NCI-H1436 (cell line): Measurements from ENCODE around the gene EGFL8.
"Not testable (repeated sequence)": the region's sequence is repeated elsewhere in the genome, so short reads cannot be mapped to it uniquely, and the experiment has no call there.

Experiments used
- DNase-seq: peaks from one replicate; lab custom pipeline; 2025; lab: John Stamatoyannopoulos, UW

EGFL8 gene

GRCh38 chr6:32196682-32197616, 32.6 kb downstream of the EGFL8 start:
- DNase-seq, result no peak

- no peak for DNase-seq
Measured at GRCh38 chr6:32198345-32198696, 33.9 kb downstream of the EGFL8 start.

DNA sequence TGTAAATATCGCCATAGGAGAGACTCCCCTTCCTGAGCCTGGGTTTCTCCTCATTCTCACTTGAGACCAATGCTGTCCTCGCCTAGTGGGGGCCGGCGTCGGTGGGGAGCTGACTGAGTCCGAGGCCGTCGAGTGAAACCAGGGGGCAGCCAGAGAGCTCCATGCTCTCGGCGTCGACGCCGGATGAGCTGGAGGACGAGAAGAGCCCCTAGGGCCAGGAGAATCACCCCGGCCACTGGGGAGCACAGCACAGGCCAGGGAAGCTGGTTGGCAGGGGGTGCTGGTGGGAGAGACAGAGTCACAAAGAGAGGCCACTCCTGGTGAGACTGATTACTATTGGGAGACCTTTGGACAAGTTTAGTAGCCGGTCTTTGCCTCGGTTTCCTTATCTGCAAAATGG, 34.5 kb downstream of the EGFL8 start:
- DNase-seq, result no peak

GRCh38 chr6:32200711-32201475, 36.5 kb downstream of the EGFL8 start:
- no peak for DNase-seq

GRCh38 chr6:32202186-32202585, 37.8 kb downstream of the EGFL8 start:
- no peak for DNase-seq

GRCh38 chr6:32203426-32204267, 39.3 kb downstream of the EGFL8 start:
- DNase-seq, result no peak

- no peak for DNase-seq
Measured at GRCh38 chr6:32204268-32204715, 39.9 kb downstream of the EGFL8 start.

DNA sequence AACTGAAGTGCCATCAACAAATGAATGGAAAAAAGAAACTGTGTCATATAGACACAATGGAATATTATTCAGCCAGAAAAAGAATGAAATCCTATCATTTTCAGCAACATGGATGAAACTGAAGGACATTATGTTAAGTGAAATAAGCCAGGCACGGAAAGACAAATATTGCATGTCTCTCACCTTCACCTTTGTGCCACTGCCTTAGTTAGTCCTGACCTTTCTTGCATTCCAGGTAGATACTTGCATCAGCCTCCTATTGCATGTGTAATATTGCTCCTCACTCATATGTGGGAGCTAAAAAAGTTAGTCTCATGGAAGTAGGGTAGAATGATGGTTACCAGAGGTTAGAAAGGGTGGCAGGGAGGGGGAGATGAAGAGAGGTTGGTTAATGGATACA, 44.6 kb downstream of the EGFL8 start:
- no peak for DNase-seq

GRCh38 chr6:32210191-32210601, 45.8 kb downstream of the EGFL8 start:
- DNase-seq, result no peak

DNA sequence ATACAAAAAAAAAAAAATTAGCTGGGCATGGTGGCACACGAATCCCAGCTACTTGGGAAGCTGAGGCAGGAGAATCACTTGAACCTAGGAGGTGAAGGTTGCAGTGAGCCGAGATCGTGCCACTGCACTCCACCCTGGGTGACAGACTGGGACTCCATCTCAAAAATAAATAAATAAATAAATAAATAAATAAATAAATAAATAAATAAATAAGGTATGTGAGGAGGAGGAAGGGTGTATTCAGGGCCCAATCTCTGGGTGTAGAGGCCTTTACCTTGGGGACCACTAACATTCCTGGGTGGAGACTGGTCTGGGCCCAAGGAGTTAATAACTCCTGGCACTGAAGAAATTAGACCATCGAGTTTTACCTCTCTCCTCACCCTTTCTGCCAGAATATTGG, 47.0 kb downstream of the EGFL8 start:
- DNase-seq, result not testable (repeated sequence)

DNA sequence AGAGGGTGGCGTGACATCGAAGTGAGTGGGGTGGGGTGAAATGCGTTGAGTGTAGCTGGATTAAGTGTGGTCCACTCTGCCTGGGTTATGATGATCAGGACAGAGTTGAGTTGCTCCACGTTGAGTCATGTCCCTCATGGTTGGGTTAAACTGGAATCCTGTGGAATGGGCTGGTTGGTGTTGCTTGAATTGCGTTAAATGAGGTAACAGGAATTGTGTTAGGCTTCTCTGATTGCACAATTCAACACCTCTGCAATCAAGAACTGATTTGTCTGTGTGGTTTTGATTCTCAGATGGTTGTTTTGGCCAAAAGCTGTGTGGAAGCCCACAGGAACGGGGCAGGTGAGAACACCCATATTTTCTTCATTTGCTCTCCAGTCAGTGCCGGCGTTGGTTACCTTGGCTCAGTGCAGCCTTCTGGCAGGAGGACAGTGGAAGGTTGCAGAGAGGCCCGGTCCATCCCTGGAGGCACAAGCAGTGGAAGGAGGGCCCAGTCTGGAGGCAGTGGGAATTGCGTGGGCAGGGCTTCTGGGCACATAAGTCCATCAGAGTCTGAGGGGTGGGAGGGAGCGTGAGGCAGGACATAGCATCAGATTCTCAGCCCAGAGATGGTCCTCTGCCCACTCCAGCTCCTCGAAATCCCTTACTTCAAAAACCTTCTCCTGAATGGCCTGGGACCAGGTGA, 47.8 kb downstream of the EGFL8 start:
- DNase-seq, result no peak

- no peak for DNase-seq
Measured at GRCh38 chr6:32213649-32214048, 49.3 kb downstream of the EGFL8 start.

GRCh38 chr6:32214126-32214525, 49.7 kb downstream of the EGFL8 start:
- no peak for DNase-seq

- no peak for DNase-seq
Measured at GRCh38 chr6:32215617-32216016, 51.2 kb downstream of the EGFL8 start.

DNA sequence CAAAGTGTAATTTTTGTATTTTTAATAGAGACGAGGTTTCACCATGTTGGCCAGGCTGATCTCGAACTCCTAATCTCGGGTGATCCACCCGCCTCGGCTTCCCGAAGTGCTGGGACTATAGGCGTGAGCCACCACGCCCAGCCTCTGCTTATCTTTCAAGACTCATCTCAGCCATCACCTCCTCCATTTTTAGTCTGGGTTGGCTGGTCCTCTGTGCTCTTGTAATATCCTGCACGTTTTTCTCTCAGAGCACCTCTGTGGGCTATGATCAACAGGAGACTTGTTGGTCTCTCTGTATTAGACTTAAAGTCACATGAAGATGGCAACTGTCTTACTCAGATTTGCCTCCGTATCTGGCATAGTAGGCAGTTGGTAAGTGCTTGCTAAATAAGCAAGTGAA, 51.9 kb downstream of the EGFL8 start:
- DNase-seq, result no peak

DNA sequence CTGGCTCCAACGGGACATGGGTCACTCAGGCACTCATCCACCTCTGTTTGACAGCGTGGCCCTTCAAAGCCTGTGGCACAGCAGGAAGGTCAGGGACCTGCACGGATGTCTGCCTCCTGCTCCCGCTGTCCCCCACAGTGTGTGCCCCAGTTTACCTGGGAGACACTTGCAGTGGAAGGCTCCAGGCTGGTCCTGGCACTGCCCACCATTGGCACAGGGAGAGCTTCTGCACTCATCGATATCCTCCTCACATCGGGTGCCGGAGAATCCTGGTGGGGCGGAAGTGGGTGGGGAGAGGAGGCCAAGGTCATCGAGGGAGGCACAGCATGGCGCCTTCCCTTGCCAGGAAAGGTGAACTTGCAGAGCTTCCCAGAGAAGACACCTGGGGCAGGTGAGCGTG, 52.6 kb downstream of the EGFL8 start:
- DNase-seq, result no peak
